Stimulated activated effector memory CD8-positive, alpha-beta T cell treated with anti-CD3 and anti-CD28 coated beads, Interleukin-12 subunit alpha, Interleukin-12 subunit beta, amount 100 ng/mL, for 72 hours (primary cell): ENCODE data around the gene SLC25A53.

Source experiments
- ATAC-seq: fragments of 150-1000 bp; cut with Tn5 transposase; 2 replicates; pipeline ENCODE4 v1.10.0; 2021
- DNase-seq, 2 donors: peaks; one replicate each; pipeline ENCODE4 v3.0.0; 2021 to 2022; ENCODE audit warnings: low spot score in 2 of 2
- H3K27ac Mint-ChIP-seq: one replicate; pipeline ENCODE4 v1.8.0; 2022; ENCODE audit warnings: mild to moderate bottlenecking, mixed read lengths
- H3K36me3 Mint-ChIP-seq: one replicate; pipeline ENCODE4 v1.8.0; 2022; ENCODE audit warnings: mild to moderate bottlenecking, mixed read lengths
- H3K4me1 Mint-ChIP-seq: one replicate; pipeline ENCODE4 v1.8.0; 2022; ENCODE audit warnings: mixed read lengths
- H3K4me3 Mint-ChIP-seq: one replicate; pipeline ENCODE4 v1.8.0; 2022; ENCODE audit warnings: mild to moderate bottlenecking, mixed read lengths
- H3K9me3 Mint-ChIP-seq: one replicate; pipeline ENCODE4 v1.8.0; 2022; ENCODE audit warnings: mixed read lengths

Gene SLC25A53, protein sequence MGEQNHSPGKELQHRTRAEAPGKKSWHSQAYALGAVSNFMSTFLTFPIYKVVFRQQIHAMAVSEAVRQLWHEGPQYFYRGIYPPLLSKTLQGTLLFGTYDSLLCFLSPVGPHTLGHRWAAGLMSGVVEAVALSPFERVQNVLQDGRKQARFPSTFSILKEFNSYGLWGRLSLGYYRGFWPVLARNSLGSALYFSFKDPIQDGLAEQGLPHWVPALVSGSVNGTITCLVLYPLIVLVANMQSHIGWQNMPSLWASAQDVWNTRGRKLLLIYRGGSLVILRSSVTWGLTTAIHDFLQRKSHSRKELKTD

DNA sequence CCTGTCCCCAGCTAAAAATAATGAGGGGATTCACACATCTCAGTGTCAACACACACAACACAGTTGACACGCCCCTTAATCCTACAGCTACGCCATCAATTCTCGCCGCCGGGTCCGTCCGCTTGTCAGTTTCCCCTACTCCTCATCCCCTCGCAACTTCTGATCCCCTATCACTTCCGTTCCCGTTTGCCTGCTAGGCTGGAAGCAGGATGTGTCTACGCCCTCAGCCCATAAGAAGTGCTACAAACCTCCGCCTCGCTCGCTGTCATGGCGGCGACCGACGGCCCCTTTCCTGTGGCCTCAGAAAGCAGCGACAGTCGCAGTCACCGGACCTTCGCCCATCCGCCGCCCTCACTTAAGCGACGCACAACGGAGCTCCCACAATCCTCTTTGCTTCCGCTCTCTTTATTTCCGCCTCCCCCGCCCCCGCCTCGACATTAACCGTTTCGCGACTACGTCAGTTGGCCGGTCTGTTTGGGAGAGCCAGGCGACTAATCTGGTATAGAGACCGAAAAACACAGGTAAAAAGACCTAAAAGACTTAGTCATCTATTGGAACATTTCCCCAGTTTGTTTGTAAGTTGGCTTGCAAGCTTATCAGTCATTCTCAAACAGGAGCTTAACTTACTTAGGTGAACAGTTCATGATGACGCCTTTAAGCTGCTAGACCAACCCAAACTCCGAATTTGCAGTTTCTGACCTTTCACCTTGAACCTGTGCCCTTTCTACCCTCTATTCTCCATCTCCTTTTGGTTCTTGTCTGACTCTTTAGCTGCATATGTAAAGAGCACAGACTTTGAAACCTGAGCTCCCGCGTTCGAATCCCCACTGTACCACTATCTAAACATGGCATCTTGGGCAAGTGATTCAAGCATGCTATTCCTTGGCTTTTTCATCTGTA is at the start of gene SLC25A53:
Gene SLC25A53 (minus strand): TSS at position 380 of the 900 bp plus-strand sequence. CDS start 51,752 bp downstream, outside the sequence.
- H3K4me1 Mint-ChIP-seq: peaks cover 8% of the 10 kb centered on the region
- peak within 1 kb of the TSS; percentile 99 for H3K27ac Mint-ChIP-seq
- peaks cover 19% of the 10 kb centered on the region for H3K36me3 Mint-ChIP-seq
- peak within 1 kb of the TSS; percentile 92 for H3K4me3 Mint-ChIP-seq
- DNase-seq: peak; percentile 58 to 83
- peak; percentile 97 for ATAC-seq
- no peaks in the 10 kb centered on the region for H3K9me3 Mint-ChIP-seq

DNA sequence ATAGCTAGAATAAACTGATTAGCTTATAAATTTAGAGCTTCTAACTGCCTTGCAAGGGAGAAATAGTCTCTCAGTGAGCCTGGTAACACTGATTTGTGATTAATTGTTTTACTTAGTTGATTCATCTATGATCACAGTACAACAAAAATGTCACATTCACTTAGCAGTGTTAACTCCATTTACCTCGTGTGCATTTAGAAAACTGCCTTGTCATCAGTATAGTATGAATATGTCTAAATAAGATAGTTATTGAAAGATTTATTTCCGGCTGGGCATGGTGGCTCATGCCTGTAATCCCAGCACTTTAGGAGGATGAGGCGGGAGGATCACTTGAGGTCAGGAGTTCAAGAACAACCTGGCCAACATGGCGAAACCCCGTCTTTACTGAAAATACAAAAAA is 48.7 kb upstream of the SLC25A53 start:
- no peak for DNase-seq
- no peak for ATAC-seq
- no peaks in the 10 kb centered on the region for H3K36me3 Mint-ChIP-seq
- no peaks in the 10 kb centered on the region for H3K4me1 Mint-ChIP-seq
- H3K27ac Mint-ChIP-seq: no peak overlapping the region
- H3K9me3 Mint-ChIP-seq: no peaks in the 10 kb centered on the region
- no peak overlapping the region for H3K4me3 Mint-ChIP-seq

DNA sequence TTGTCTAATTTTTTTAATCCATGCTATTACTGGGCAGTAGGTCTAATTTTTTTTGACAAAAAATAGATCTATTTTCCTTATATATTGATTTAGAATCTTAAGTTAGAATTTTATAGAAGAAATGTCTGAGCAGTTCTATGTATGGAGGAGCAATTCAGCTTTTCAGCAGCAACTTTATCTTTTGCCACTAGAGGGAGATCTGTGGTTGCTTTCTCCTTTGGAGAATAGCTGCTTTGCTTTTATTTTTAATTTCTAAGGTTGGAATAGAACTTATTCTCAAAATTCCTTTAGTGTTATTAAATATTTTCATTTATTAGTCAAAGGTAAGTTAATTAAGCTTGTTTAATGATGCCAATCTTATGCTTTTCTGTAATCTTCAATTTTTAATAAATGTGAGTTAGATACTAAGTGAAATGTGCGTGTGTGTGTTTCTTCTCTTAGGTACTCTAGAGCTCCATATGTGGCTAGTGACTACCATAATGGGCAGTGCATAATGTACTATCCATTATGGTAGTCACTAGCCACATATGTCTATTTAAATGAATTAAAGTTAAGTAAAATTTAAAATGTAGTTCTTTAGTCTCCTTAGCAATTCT is 38.8 kb upstream of the SLC25A53 start:
- no peak for DNase-seq
- Mint-ChIP-seq H3K9me3 (no peaks in the 10 kb centered on the region), H3K36me3 (peaks cover 32% of the 10 kb centered on the region), H3K27ac (no peak overlapping the region), H3K4me1 (no peaks in the 10 kb centered on the region), H3K4me3 (no peak overlapping the region)
- no peak for ATAC-seq

DNA sequence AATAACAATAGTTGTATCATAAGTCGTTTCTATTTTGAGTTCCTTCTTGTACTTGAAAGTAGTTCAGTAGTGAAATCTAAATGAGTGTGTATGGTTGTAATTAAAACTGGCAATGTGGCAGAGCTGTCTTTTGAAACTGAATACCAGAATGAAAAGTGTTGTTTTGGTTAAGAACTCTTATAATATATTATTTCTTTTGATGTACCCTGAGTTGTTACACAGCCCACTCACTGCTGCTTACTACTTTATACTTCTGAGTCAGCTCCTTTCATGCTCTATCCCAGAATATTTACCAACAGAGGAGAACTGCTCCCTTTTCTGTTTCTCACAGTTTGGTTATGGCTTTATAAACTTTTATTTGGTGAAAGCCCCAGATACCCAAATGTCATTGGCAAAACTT is 38.2 kb upstream of the SLC25A53 start:
- Mint-ChIP-seq H3K36me3 (peaks cover 38% of the 10 kb centered on the region), H3K4me3 (no peak overlapping the region), H3K27ac (no peak overlapping the region), H3K9me3 (no peaks in the 10 kb centered on the region), H3K4me1 (no peaks in the 10 kb centered on the region)
- peak; percentile 61 for ATAC-seq
- no peak for DNase-seq

DNA sequence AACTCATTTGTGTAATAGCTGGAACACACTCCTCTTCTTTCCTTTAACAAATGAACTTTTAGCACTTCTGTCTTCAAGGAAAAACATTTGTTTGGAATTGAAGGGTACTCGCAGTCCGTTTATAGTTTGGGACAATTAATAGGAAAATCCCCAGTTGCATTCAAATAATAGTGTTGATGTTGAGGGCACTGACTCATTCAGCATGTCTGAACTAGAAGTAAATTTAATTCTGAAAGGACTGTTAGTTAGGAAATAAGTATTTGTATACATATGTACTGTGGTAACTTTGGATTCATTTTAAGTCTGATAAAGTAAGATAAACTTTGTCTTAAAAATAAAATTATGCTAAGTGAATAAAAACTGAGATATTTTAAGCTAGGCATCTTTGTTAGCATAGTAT is 36.7 kb upstream of the SLC25A53 start:
- Mint-ChIP-seq H3K9me3 (no peaks in the 10 kb centered on the region), H3K36me3 (peaks cover 53% of the 10 kb centered on the region), H3K27ac (no peak overlapping the region), H3K4me1 (no peaks in the 10 kb centered on the region), H3K4me3 (no peak overlapping the region)
- ATAC-seq (no peak), DNase-seq (no peak)

DNA sequence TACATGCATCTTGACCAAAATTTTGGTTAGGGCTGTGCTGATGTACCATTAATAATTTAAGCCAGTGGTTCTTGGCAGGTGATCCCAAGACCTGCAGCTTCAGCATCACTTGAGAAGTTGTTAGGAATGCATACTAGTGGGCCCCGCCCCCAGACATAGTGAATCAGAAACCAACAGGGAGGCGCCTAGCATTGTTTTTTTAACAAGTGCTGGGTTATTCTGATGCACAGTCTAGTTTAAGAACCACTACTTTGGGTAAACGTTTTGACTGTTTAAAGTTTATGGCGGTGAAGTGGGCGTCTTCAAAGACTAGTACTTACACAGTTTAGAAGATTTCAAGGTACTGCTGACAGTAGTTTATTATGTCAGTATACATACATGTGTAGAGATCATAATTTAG is 33.0 kb upstream of the SLC25A53 start:
- H3K4me3 Mint-ChIP-seq: no peak overlapping the region
- peaks cover 67% of the 10 kb centered on the region for H3K36me3 Mint-ChIP-seq
- ATAC-seq (peak; percentile 62), DNase-seq (no peak)
- no peak overlapping the region for H3K27ac Mint-ChIP-seq
- H3K4me1 Mint-ChIP-seq: no peaks in the 10 kb centered on the region
- no peaks in the 10 kb centered on the region for H3K9me3 Mint-ChIP-seq

DNA sequence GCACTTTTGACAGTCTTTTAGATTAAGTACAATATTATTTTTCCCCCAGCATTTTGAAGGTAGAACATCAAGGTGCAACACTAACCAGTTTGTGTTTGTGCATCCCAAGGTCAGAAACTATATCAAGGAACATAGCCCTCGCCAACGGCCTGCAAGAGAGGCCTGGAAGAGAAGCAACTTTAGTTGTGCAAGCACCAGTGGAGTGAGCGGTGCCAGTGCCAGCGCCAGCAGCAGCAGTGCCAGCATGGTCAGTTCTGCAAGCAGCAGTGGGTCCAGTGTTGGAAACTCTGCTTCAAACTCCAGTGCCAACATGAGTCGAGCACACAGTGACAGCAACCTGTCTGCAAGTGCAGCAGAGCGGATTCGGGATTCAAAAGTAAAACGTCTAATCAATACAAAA is 31.1 kb upstream of the SLC25A53 start:
- Mint-ChIP-seq H3K4me3 (no peak overlapping the region), H3K4me1 (peaks cover 10% of the 10 kb centered on the region), H3K9me3 (no peaks in the 10 kb centered on the region), H3K36me3 (peaks cover 80% of the 10 kb centered on the region), H3K27ac (no peak overlapping the region)
- ATAC-seq (no peak), DNase-seq (no peak)

DNA sequence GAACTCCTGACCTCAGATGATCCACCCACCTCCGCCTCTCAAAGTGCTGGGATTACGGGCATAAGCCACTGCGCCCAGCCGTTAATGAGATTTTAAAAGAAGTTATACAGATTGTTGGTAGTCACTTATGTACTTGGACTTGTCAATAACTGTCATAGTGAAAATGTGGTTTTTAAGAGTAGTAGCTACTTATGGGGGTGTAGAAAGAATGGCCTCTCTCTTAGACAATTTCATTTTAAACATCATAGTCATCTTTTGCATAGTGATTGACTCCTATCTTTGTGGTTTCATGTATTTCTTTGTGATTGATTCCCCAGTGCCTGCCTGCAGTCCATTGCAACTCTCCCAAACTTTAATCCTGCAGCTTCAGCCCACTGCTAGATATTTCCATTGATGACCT is 26.9 kb upstream of the SLC25A53 start:
- H3K36me3 Mint-ChIP-seq: peaks cover 62% of the 10 kb centered on the region
- no peaks in the 10 kb centered on the region for H3K9me3 Mint-ChIP-seq
- peak overlapping the region; percentile 32 for H3K4me3 Mint-ChIP-seq
- H3K4me1 Mint-ChIP-seq: peaks cover 18% of the 10 kb centered on the region
- DNase-seq (no peak), ATAC-seq (peak; percentile 98)
- H3K27ac Mint-ChIP-seq: peak overlapping the region; percentile 74

DNA sequence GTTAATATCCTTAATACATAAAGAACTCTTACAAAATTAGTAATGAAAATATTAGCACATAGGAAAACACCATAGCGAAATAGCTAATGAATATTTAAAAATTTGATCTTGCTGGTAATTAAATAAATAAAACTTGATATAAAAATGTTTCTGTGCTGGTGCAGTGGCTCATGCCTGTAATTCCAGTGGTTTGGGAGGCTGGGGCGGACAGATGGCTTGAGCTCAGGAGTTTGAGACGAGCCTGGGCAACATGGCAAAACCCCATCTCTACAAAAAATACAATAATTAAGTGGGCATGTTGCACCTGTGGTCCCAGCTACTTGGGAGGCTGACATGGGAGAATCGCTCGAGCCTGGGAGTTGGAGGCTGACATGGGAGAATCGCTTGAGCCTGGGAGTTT is 17.0 kb upstream of the SLC25A53 start:
- DNase-seq: no peak
- peaks cover 37% of the 10 kb centered on the region for H3K36me3 Mint-ChIP-seq
- no peak overlapping the region for H3K4me3 Mint-ChIP-seq
- no peak for ATAC-seq
- no peaks in the 10 kb centered on the region for H3K9me3 Mint-ChIP-seq
- H3K27ac Mint-ChIP-seq: no peak overlapping the region
- peaks cover 15% of the 10 kb centered on the region for H3K4me1 Mint-ChIP-seq

DNA sequence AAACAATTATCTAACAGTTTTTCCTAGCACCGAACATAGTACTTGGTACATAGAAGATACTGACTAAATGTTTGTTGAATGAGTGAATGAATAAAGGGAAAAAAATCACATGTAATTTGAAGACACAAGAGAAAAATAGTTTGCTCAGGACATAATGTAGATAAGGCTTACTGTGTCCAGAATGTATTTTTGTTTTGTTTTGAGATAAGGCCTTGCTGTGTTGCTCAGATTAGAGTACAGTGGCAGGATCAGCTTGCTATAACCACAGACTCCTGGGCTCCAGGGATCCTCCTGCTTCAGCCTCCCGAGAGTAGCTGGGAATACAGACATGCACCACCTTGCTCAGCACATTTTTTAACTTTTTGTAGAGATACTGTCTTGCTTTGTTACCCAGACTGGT is 16.0 kb upstream of the SLC25A53 start:
- DNase-seq: no peak

DNA sequence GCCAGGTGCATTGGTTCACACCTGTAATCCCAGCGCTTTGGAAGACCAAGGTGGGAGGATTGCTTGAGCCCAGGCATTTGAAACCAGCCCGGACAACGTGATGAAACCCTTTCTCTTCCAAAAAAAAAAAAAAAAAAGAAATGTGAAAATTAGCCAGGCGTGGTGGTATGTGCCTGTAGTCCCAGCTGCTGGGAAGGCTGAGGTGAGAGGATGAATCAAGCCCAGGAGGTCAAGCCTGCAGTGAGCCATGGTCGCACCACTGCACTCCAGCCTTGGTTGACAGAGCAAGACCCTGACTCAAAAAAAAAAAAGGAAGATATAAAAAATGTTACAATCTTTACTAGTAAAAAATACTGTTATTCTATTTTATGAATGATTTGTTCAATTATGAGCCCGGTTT is 15.3 kb upstream of the SLC25A53 start:
- Mint-ChIP-seq H3K27ac (no peak overlapping the region), H3K4me3 (no peak overlapping the region), H3K4me1 (peaks cover 30% of the 10 kb centered on the region), H3K36me3 (peaks cover 34% of the 10 kb centered on the region), H3K9me3 (no peaks in the 10 kb centered on the region)
- DNase-seq (no peak), ATAC-seq (no peak)

More for the DNA sequence above, 16.0 kb upstream of the SLC25A53 start:
- peaks cover 25% of the 10 kb centered on the region for H3K4me1 Mint-ChIP-seq
- H3K36me3 Mint-ChIP-seq: peaks cover 41% of the 10 kb centered on the region
- ATAC-seq: no peak
- no peak overlapping the region for H3K27ac Mint-ChIP-seq
- no peak overlapping the region for H3K4me3 Mint-ChIP-seq
- H3K9me3 Mint-ChIP-seq: no peaks in the 10 kb centered on the region

DNA sequence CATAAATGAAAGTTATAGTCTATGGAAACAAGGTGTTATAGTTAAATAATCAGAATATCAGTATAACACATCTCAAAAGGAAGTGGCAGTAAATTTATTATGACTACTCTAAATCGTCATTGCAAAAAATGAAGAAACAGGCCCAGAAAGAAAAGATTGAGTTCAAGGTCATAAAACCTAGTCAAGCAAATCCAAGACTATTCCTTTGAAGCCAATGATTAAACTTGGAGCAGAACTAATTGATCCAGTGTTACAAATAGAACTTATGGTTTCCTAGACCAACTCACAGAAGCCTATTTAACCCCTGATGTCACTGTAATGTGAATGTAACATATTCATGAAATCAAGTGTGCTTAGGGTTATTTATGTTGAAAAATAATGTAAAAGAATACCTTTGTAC is 11.3 kb upstream of the SLC25A53 start:
- Mint-ChIP-seq H3K36me3 (peaks cover 16% of the 10 kb centered on the region), H3K9me3 (no peaks in the 10 kb centered on the region), H3K4me1 (peaks cover 38% of the 10 kb centered on the region), H3K4me3 (peak overlapping the region; percentile 73), H3K27ac (peak overlapping the region; percentile 84)
- DNase-seq (no peak), ATAC-seq (no peak)

DNA sequence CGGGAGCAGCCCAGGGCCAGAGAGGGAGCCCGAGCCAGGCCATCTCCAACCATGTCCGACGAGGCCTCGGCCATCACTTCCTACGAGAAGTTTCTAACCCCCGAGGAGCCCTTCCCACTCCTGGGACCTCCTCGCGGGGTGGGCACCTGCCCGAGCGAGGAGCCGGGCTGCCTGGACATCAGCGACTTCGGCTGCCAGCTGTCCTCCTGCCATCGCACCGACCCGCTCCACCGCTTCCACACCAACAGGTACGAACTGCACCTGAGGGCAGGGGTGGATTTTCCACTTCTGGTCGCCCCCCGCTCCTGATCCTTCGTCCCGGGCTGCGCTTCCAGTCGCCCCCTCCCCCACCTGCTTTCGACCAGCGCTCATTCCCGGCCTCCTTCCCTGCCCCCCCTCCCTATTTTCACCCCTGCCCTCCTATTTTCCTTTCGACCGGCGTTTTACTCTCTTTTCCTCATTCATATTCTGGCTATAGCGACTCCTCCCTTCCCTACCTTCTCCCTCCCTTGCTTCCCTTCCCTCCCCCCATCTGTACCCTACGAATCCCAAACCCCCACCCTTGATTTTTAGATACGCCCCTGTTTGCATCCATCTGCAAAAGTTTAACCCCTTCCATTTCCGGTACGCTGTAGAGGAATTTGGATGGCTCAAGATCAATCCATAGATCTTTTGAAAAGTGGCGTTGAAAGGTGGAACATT is 10.1 kb upstream of the SLC25A53 start:
- peak overlapping the region; percentile 84 for H3K27ac Mint-ChIP-seq
- ATAC-seq (no peak), DNase-seq (no peak)
- H3K4me1 Mint-ChIP-seq: peaks cover 38% of the 10 kb centered on the region
- peaks cover 10% of the 10 kb centered on the region for H3K36me3 Mint-ChIP-seq
- no peaks in the 10 kb centered on the region for H3K9me3 Mint-ChIP-seq
- peak overlapping the region; percentile 73 for H3K4me3 Mint-ChIP-seq

DNA sequence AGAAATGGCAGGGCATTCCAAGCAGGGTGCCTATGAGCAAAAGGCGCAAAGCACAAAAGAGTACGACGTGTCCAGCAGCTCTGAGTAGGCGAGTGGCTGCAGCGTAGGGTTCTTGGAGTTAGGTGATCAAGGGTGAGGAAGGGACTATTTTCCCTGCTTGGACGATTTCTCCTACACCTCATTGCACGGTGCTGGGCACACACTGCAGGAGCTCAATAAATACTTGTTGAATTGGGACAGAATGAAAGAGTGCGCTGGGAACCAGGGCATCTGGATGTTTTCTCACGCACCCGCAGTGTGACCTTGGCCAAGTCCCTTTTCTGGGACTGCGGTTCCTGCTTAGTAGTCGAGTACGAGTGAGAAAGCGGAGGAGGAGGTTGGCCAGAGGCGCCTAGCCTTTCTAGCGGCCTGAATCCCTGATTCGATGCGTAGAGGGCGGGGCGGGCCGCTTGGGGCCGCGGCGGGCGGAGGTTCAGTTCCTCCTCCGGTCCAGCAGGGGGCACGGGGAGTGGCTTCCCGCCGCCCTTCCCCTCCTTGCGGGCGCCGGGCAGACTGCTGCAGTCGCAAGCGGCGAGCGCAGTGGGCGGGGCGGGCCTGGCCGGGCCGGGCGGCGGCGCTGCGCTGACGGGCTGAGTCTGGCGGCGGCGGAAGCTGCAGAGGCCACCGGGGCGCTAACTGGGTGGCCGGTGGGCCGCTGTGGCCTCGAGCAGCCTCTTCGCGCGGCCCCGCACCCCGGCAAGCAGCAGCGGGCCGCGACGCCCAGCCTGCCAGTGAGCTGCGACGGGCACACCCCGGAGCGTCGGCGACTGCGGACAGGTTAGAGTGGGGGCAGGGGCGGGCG is 9.3 kb upstream of the SLC25A53 start, which contains the start of gene FAM199X:
Gene FAM199X (plus strand): TSS at position 560 of the 841 bp plus-strand sequence. CDS start 333 bp downstream, outside the sequence.
- ATAC-seq: peak; percentile 97
- Mint-ChIP-seq H3K27ac (peak within 1 kb of the TSS; percentile 85), H3K9me3 (no peaks in the 10 kb centered on the region), H3K36me3 (peaks cover 8% of the 10 kb centered on the region), H3K4me1 (peaks cover 38% of the 10 kb centered on the region), H3K4me3 (peak within 1 kb of the TSS; percentile 73)
- DNase-seq: peak; percentile 73 to 88
